HG03565 (cell line): ENCODE results near the gene NCCRP1.

ENCODE experiments used
- ATAC-seq: cut with Tn5 transposase; IDR thresholded peaks from one replicate; pipeline ENCODE4 v1.9.1; 2021; ENCODE audit warnings: mild to moderate bottlenecking, moderate library complexity; ENCODE audit not compliant: unreplicated experiment

NCCRP1 gene

DNA sequence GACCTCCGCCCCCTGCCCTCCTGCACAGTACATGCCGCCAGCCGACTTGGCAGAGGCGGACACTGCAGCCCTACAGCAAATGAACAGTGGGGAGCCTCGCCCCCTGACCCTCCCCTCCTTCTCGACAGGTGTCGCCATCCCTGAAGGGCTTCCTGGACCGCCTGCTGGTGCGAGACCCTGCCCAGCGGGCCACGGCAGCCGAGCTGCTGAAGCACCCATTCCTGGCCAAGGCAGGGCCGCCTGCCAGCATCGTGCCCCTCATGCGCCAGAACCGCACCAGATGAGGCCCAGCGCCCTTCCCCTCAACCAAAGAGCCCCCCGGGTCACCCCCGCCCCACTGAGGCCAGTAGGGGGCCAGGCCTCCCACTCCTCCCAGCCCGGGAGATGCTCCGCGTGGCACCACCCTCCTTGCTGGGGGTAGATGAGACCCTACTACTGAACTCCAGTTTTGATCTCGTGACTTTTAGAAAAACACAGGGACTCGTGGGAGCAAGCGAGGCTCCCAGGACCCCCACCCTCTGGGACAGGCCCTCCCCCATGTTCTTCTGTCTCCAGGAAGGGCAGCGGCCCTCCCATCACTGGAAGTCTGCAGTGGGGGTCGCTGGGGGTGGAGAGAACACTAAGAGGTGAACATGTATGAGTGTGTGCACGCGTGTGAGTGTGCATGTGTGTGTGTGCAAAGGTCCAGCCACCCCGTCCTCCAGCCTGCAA, 18.3 kb upstream of the NCCRP1 start:
- no peak for ATAC-seq

- no peak for ATAC-seq
Observed at GRCh38 chr19:39179754-39180153, 17.0 kb upstream of the NCCRP1 start.

DNA sequence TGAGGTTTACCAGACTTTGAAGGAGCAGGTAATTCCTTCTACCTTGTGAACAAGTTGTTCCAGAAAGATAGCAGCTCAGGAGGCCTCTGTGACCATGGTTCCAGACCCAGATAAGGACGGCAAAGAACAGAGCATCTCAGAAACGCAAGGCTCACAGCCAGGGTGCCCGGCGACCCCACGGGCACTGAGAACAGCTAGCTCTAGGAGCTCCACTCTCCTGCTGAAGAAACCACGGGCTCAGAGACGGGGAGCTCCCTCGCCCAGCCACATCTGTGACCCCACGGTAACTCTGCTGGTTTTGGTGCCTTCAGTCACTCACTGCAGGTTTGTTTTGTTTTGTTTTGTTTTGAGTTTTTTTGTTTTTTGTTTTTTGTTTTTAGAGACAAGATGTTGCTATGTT, 16.0 kb upstream of the NCCRP1 start:
- ATAC-seq: no peak

DNA sequence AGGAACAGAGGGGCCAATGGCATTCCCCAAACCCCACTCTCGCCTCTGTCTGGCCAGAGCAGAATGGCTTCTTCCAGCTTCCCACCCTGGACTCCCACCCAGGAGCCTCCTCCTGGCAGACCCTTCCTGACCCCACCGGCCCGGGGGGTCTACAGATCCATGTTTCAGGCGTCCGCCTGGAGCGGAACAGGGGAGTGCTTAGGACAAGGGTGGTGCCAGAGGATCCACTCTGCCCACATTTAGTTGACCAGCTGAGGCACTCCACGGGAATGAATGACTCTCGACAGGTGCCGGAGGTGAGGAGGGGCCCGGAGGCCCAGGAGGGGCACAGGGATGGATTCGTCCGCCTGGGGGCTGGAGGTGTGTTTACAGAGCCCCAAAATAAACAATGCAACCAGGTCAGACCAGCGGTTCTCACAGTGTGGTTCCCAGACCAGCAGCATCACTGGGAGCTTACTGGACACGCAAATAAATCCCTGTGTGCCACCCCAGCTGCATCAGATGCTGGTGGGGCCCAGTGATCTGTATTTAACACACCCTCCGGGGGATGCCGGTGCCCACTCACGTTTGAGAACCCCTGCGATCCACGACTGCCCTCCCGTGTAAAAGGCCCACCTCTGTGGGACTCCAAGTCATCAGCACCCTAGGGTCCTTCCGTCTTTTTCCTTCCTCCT, 15.1 kb upstream of the NCCRP1 start:
- ATAC-seq: no peak

DNA sequence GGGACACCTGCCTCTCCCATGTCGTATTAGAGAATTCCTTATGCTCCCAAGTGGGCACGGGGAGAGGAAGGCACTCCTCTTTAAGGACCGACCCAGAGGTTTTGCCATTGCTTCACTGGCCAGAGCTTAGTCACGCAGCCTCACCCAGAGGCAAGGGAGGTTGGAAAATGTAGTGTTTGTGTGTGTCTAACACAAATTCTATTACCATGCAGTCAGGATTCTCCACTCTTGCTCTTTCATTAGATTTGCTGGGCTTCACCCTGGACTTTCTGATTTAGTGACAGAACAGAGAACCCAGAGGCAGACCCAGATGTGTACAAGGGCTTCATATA, 14.6 kb upstream of the NCCRP1 start:
- no peak for ATAC-seq

DNA sequence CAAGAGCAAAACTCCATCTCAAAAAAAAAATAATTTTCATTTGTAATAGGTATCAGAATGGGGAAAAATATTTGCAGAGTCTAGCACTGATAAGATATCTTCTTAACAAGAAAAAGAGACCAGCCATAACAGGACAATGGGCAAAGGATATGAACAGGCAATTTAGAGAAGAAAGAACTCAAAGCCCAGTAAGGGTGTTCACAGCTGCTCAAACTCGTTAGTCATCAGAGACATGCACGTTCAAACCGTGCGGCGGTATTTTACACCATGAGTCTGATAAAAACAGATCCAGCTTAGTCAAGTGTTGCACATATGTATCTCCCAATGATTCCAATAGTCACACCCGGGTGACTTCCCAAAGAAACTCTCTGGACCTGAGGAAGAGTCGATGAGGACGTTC, 13.7 kb upstream of the NCCRP1 start:
- ATAC-seq: no peak

GRCh38 chr19:39186391-39186790, 10.4 kb upstream of the NCCRP1 start:
- no peak for ATAC-seq

- ATAC-seq: no peak
Observed at GRCh38 chr19:39187552-39187943, 9.2 kb upstream of the NCCRP1 start.

DNA sequence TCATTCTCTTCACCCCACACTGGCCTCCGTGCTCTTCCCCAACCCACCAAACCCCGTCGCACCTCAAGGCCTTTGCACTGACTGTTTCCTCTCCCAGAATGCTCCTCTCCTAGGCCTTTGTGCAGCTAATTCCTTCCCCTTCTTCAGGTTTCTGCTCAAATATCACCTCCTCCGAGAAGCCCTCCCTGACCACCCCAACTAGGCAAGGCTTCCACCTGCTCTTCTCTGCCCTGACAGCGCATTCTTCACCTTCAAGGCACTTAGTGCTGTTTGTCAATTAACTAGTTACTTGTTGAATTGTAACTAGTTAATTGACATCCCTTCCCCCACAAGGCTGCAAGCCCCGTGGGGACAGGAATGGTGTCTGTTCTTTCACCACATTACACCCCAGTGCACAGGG, 7.8 kb upstream of the NCCRP1 start:
- no peak for ATAC-seq

DNA sequence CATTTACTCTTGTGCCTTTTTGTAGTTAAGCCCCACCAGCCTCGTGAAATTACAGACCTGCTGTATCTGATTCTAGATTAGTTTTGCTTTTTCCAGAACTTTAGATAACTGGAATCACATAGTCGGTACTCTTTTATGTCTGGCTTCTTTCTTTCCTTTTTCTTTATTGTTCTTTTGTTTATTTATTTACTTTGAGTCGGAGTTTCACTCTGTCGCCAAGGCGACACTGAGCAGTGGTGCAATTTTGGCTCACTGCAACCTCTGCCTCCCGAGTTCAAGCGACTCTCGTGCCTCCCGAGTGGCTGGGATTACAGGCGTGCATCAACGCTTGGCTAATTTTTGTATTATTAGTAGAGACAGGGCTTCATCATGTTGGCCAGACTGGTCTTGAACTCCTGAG, 6.0 kb upstream of the NCCRP1 start:
- no peak for ATAC-seq

DNA sequence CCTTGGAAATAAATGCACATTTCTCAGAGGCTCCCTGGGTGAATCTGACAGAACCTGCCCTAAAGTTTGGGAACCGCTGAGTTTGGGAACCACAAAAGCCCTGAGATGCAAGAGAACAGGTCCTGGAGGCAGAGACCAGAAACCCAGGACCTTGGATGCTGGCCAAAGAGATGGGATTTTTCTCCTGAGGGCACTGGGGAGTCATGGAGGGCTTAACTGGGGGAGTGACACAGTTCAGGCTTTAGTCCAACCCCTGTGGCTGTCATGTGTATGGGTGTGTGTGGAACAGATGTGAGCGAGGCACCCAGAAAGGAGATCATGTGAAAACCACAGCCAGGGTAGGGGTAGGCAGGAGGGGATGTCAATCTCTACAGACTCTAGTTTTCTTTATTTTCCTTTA, 3.9 kb upstream of the NCCRP1 start:
- ATAC-seq: no peak

DNA sequence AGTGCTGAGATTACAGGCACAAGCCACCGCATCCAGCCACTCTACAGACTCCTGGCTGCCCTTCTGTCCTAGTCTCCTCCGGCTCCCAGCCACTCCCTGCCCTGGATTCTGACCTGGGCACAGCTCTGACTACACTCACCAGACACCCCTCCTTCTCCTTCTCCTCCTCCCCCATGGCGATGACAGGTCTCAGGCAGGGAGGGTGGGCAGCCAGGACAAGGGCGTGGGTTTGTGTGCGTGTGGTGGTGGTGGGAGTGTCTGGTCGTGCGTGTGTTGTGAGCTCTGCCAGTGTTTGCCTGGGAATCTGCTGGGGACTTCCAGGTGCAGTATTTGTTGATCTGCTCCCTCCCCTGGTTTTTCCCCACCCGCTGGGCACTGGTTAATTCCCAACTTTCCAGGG, 3.0 kb upstream of the NCCRP1 start:
- no peak for ATAC-seq

- ATAC-seq: no peak
Observed at GRCh38 chr19:39194832-39195542, 1.8 kb upstream of the NCCRP1 start.

- no peak for ATAC-seq
Observed at GRCh38 chr19:39195755-39196154, 1.0 kb upstream of the NCCRP1 start.

DNA sequence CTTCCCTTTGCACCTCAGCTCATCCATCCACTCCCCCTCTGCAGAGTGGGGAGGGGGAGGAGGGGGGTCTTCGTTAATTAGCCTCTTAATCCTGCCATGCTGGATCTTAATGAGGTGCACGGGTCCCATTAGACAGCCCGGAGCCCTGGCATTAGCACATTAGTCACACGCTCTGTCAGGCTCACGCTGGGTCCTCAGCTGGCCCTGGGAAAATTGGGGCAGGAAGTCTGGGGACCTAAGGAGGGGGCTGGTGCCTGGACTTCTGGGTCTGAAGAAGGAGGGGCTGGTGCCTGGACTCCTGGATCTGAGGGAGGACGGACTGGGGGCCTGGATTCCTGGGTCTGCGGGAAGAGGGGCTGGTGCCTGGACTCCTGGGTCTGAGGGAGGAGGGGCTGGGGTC, 444 bp upstream of the NCCRP1 start:
- no peak for ATAC-seq

- no peak for ATAC-seq
Observed at GRCh38 chr19:39197808-39198207, 1.0 kb downstream of the NCCRP1 start.

DNA sequence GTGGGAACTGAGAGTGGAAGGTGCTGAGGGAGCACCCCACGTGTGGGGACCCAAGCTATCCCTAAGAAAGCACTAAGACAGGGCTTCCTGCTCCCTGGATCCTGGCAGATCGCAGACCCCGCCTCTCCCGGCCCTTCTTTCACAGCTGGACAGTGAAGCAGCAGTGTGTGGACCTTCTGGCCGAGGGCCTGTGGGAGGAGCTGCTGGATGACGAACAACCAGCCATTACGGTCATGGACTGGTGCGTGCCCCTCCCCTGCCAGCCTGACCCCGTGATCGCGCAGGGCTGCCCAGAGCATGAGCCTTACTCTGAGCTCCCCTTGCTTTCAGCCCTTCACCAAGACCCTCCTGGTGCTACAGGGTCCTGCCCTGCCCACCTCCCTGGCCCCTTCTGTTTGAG, 2.3 kb downstream of the NCCRP1 start:
- no peak for ATAC-seq

DNA sequence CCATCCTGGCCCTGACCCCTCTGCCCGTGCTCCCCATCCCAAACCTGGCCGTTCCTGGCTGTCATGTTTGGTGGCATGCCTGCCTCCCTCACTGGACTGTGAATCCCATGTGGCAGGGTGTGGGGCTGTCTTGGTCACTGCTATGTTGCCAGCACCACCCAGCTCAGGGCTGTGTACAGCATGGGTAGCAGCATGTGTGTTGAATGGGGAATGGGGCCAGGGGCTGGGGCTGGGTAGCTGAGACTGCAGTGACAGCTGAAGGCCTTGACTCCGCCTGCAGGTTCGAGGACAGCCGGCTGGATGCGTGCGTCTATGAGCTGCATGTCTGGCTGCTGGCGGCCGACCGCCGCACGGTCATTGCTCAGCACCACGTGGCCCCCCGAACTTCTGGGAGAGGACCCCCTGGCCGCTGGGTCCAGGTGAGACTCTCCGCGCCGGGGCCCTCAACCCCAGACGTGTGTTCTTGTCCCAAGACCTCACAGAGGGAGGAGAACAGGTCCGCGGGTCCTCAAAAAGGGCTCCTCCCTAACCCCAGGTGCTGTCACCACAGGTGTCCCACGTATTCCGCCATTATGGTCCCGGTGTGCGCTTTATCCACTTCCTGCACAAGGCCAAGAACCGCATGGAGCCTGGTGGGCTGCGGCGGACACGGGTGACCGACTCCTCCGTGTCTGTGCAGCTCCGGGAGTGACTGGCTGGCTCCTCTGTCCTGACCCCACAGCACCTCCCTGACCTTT, 3.5 kb downstream of the NCCRP1 start:
- no peak for ATAC-seq

DNA sequence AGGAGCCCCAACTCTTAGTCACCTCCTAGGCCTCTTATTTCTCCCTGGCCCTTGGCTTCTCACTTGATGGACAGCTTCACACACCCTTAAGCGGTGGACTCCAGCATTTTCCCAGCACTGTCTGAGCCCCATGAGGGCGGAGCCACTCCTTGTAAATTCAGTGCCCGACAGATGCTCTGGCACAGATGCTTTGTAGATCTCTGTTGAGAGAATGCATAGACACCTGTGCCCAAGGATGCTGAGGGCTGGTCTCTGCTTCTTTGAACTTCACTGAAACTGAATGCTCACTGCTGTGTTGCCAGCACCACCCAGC, 4.0 kb downstream of the NCCRP1 start:
- no peak for ATAC-seq

DNA sequence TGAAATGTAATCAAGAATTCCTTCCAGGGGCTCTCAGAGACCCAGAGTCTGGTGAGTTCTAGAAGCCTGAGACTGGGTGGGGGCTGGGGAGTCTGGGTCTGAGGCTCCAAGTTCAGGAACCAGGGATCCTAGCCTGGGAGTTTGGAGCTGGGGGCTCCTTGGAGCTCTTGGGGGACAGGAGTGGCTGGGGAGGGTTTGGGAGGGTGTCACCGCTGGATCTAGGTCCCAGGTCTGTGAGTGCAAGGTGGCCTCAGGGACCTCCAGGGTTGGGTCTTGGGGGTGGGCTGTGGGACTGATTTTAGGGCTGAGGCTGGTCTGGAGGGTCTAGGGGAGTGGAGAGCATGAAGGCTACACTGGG, 6.2 kb downstream of the NCCRP1 start:
- no peak for ATAC-seq

GRCh38 chr19:39203372-39204341, 6.9 kb downstream of the NCCRP1 start, which contains the start of gene SYCN:
TSS of gene SYCN (minus strand) at chr19:39204263. CDS start at chr19:39204254, 9 bp downstream.
- no peak for ATAC-seq
